HTR-8/SVneo (cell line): ENCODE results near the gene SERAC1.
"Not testable (repeated sequence)": the region's sequence is repeated elsewhere in the genome, so short reads cannot be mapped to it uniquely, and the experiment has no call there.

Experiments used
- DNase-seq: peaks from one replicate; pipeline ENCODE4 v3.0.0; 2011; ENCODE audit warnings: low spot score, mixed read lengths; ENCODE audit not compliant: insufficient read length
- FAIRE-seq: peaks from 2 replicates; lab custom pipeline; 2011; peaks lifted over from hg19 to GRCh38; lab: Jason Lieb, UNC

The SERAC1 gene

GRCh38 chr6:158168040-158168289 lies at the start of gene SERAC1:
SERAC1 (minus strand) TSS chr6:158168262; CDS start chr6:158158363, 9,899 bp downstream.
- DNase-seq (no peak), FAIRE-seq (no peak)

GRCh38 chr6:158213925-158214674 lies 46.0 kb upstream of the SERAC1 start:
- DNase-seq, result peak; percentile 59
- peak; percentile 67 for FAIRE-seq

DNA sequence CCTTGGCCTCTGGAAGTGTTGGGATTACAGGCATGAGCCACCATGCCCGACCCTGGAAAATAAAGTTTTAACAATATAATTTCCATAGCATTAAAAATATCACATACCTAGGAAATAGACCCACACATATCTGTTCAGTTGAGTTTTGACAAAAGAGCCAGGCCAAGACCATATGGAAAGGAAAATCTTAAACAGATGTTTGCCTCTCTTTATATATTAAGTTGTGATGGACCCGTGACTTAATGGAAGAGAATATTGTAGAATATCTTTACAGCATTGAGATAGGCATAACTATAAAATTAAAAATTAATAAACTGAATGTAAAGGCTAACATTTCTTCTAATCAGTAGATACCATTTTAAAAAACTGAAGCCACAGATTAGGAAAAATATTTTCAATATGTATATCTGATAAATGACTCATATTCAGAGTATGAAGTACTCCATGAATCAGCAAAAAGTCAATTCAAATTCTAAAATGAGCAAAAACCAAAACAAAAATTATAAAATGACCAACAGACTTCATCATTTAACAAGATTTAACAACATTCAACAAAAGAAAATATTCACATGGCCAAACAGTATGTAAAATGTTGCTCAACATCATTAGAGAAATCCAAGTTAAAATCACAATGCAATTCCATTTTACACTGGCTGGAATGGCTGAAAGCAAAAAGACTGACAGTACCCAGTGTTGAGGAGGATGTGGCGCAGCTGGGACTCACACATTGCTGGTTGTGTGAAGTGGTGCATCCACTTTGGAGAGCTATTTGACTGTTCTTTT lies 43.4 kb upstream of the SERAC1 start:
- no peak for FAIRE-seq
- DNase-seq, result no peak

DNA sequence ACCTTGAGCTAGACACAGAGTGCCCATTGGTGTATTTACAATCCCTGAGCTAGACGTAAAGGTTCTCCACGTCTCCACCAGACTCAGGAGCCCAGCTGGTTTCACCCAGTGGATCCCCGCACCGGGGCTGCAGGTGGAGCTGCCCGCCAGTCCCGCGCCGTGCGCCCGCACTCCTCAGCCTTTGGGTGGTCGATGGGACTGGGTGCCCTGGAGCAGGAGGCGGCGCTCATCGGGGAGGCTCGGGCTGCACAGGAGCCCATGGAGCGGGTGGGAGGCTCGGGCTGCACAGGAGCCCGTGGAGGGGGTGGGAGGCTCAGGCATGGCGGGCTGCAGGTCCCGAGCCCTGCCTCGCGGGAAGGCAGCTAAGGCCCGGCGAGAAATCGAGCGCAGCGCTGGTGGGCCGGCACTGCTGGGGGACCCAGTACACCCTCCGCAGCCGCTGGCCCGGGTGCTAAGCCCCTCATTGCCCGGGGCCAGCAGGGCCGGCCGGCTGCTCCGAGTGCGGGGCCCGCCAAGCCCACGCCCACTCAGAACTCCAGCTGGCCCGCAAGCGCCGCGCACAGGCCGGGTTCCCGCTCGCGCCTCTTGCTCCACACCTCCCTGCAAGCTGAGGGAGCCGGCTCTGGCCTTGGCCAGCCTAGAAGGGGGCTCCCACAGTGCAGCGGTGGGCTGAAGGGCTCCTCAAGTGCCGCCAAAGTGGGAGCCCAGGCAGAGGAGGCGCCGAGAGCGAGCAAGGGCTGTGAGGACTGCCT lies 41.7 kb upstream of the SERAC1 start:
- not testable (repeated sequence) for DNase-seq, FAIRE-seq

- not testable (repeated sequence) for FAIRE-seq
These were observed 40.4 kb upstream of the SERAC1 start for GRCh38 chr6:158208226-158209030.

DNA sequence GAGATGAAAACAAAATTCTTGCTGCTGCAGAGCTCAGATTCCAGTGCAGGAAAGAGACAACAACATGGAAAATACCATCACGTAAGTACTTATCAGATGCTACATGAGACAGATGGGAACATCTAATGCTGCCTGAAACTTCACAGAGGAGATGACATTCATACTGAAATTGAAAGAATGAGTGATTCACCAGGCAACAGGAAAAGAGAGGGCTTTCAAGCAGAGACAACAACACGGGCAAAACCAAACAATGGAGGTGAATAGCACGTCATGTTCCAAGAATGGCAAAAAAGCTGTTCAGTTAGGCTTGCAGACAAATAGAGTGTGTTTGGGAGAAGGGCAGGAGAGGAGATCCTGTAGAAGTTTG lies 39.3 kb upstream of the SERAC1 start:
- FAIRE-seq, result no peak
- DNase-seq, result no peak

More at GRCh38 chr6:158208226-158209030, 40.4 kb upstream of the SERAC1 start:
- DNase-seq, result not testable (repeated sequence)

DNA sequence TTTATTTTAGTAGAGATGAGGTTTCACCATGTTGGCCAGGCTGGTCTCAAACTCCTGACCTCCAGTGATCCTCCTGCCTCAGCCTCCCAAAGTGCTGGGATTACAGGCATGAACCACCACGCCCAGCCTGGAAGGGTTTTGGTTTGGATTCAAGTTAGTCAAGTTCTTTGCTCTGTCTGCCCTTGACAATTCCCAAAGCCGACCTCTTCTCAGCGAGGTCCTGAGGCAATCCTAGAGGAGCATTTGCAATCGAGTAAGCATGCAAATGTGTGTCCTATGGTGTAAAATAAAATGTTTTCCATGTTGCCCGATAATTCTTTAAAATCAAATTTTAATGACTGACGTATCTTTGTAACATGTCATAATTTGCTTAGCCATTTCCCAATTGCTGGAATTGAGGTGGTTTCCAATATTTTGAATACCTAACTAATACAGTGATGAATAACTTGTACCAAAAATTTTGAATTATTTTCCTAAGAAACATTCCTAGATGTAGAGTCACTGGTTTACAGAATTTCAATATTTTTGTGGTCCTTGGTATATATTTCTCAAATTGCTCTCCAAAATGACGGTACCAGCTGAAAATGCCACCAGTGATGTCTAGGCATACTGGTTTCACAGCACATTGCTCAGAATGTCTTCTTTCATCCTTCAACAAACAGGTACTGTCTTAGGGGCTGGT lies 38.8 kb upstream of the SERAC1 start:
- FAIRE-seq (no peak), DNase-seq (no peak)

- FAIRE-seq, result no peak
- DNase-seq, result no peak
These were observed 37.3 kb upstream of the SERAC1 start for GRCh38 chr6:158205169-158205944.

DNA sequence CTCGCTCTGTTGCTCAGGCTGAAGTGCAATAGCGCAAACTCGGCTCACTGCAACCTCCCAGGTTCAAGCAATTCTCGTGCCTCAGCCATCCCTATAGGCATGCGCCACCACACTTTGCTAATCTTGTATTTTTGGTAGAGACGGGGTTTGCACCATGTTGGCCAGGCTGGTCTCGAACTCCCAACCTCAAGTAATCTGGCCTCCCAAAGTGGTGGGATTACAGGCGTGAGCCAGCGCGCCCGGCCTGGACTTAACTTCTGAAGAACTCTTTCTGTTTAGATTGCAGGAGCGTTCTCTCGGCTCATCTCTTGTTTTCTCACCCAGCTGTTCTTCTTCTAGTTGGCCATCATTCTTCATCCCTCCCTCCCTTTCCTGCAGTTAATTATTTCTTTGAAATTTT lies 30.4 kb upstream of the SERAC1 start:
- no peak for FAIRE-seq
- DNase-seq, result no peak

DNA sequence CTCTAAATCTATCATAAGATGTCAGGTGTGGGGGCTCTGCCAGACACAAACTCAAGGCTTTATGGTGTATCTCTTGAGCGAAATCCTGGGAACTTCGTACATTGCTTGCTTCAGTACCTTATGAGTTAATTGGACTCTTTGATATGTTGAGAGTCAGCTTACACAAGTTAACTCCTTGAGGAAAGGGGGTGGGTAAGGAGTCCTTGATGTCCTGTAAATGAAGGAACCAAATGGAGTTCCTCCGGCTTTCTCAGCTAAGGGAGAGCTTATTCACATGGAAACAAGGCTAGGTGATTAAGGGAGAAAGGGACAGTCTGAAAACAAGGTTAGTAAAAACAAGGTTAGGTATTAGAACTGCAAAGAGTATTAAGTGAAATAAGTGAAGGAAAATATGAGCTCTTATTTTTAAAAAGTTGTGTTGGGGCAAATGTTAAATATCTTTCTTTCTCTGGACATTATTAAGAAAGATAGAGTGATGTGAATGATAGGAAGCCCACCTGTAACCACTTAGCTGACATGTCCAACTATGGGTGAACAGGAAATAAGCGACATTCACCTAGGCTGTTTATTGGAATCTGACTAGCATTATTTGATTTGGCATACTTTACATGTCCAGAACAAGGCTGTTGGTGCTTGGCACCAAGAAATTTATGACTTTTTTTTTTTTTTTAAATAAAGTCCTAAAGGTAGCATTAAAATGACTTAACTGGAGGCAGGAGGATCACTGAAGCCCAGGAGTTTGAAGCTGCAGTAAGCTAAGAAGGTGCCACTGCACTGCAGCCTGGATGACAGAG lies 26.6 kb upstream of the SERAC1 start:
- no peak for DNase-seq
- FAIRE-seq, result no peak

GRCh38 chr6:158191761-158192160 lies 23.7 kb upstream of the SERAC1 start:
- FAIRE-seq, result no peak
- DNase-seq, result no peak

DNA sequence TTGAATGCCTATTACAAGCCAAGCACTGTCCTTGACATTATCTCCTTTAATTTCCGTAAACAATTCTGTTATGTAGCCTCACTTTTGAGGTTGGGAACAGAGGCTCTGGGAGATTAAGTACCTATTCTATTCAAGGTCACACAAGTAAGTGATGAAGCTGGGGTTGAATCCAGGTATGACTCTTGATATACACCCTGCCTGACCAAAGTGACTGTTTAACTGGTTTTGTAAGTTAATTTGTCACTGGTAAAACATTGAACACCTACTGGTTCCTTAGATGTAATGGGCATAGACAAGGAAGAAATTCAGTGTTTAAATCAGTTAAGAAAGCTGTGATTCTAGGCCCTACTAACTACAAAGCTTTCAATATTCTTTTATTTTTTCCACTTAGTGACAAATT lies 23.0 kb upstream of the SERAC1 start:
- FAIRE-seq (no peak), DNase-seq (no peak)

- DNase-seq, result no peak
- no peak for FAIRE-seq
These were observed 20.5 kb upstream of the SERAC1 start for GRCh38 chr6:158188591-158188990.

GRCh38 chr6:158185729-158186456 lies 17.8 kb upstream of the SERAC1 start:
- DNase-seq, result no peak
- no peak for FAIRE-seq

- no peak for FAIRE-seq
These were observed 16.5 kb upstream of the SERAC1 start for GRCh38 chr6:158184608-158185007.

DNA sequence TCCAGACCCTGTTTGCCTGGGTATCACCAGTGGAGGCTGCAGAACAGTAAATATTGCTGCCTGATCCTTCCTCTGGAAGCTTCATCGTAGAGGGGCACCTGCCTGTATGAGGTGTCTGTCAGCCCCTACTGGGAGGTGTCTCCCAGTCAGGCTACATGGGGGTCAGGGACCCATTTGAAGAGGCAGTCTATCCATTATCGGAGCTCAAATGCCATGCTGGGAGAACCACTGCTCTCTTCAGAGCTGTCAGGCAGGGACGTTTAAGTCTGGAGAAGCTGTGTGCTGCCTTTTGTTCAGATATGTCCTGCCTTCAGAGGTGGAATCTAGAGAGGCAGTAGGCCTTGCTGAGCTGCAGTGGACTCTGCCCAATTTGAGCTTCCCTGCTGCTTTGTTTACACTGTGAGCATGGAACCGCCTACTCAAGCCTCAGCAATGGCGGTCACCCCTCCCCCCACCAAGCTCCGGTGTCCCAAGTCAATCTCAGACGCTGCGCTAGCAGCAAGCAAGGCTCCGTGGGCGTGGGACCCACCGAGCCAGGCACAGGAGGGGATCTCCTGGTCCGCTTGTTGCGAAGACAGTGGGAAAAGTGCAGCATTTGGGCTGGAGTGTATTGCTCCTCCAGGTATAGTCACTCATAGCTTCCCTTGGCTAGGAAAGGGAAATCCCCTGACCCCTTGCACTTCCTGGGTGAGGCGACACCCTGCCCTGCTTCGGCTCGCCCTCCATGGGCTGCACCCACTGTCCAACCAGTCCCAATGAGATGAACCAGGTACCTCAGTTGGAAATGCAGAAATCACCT lies 15.3 kb upstream of the SERAC1 start:
- FAIRE-seq, DNase-seq: not testable (repeated sequence)

More at GRCh38 chr6:158184608-158185007, 16.5 kb upstream of the SERAC1 start:
- no peak for DNase-seq

GRCh38 chr6:158177712-158178111 lies 9.7 kb upstream of the SERAC1 start:
- FAIRE-seq, DNase-seq: not testable (repeated sequence)
